H1 (cell line): ENCODE measurements around the gene ZNF385B. TPM values are rescaled to one million over a fixed set of nuclear protein-coding genes. Genes with fewer than 3 reads are reported as not detected.

Source experiments
- CTCF ChIA-PET: fragments of 300-600 bp; sonication (Branson Sonifier 250); formaldehyde crosslinking; loops from one replicate; lab custom pipeline; 2021; ENCODE audit not compliant: partially characterized antibody; lab: Charles Lee
- POLR2A ChIA-PET: fragments of 300-600 bp; sonication (Branson Sonifier 250); formaldehyde crosslinking; loops from one replicate; lab custom pipeline; 2021; ENCODE audit warnings: inconsistent platforms; ENCODE audit not compliant: partially characterized antibody; lab: Charles Lee
- DNase-seq, 2 experiments: peaks; one replicate each; pipeline versions ENCODE4 v3.0.0 to v3.0.0-alpha.2; 2010 to 2022; ENCODE audit warnings: low spot score in 2 of 2, low read depth in 1 of 2, mixed read lengths in 1 of 2
- FAIRE-seq: peaks from 2 replicates; lab custom pipeline; 2011; peaks lifted over from hg19 to GRCh38; lab: Jason Lieb, UNC
- H2AFZ ChIP-seq: 2 replicates; pipeline ENCODE4 v1.8.1; 2012; ENCODE audit warnings: low read length, inconsistent platforms
- H2AK5ac ChIP-seq: 2 replicates; pipeline ENCODE4 v1.6.1; 2013; ENCODE audit warnings: low read depth, low read length
- H2BK120ac ChIP-seq: replicated peaks from 2 replicates; pipeline ENCODE3; 2013; ENCODE audit warnings: low read depth, low read length, inconsistent platforms
- H2BK12ac ChIP-seq: 2 replicates; pipeline ENCODE4 v1.6.1; 2013; ENCODE audit warnings: low read depth, low read length
- H2BK15ac ChIP-seq: 2 replicates; pipeline ENCODE4 v1.6.1; 2013; ENCODE audit warnings: low read length
- H2BK20ac ChIP-seq: 2 replicates; pipeline ENCODE4 v1.6.1; 2013; ENCODE audit warnings: low read length
- H2BK5ac ChIP-seq: 2 replicates; pipeline ENCODE4 v1.6.1; 2013; ENCODE audit warnings: low read depth, low read length
- H3K14ac ChIP-seq: 2 replicates; pipeline ENCODE4 v1.6.1; 2013; ENCODE audit warnings: inconsistent platforms; ENCODE audit not compliant: insufficient read length
- H3K18ac ChIP-seq: 2 replicates; pipeline ENCODE4 v1.6.1; 2013; ENCODE audit warnings: low read length; ENCODE audit errors: extremely low read depth
- H3K23ac ChIP-seq: 2 replicates; pipeline ENCODE4 v1.6.1; 2013; ENCODE audit warnings: inconsistent platforms; ENCODE audit not compliant: insufficient read length
- H3K23me2 ChIP-seq: 2 replicates; pipeline ENCODE4 v1.6.1; 2013; ENCODE audit warnings: low read depth, low read length
- H3K27ac ChIP-seq: 2 replicates; pipeline ENCODE4 v1.6.1; 2011; ENCODE audit warnings: low read depth, low read length, inconsistent platforms
- H3K27me3 ChIP-seq, 4 experiments: replicated peaks in 1 of 4; 1 replicate in 1 of 4; 2 replicates in 3 of 4; pipeline versions ENCODE4 v1.6.1 to v1.8.1; 2011 to 2013; ENCODE audit warnings: low read length in 3 of 4, mild to moderate bottlenecking in 3 of 4, inconsistent platforms in 2 of 4, mixed read lengths in 2 of 4, moderate library complexity in 1 of 4; ENCODE audit not compliant: control insufficient read depth in 3 of 4, insufficient read depth in 3 of 4; ENCODE audit errors: extremely low read depth in 1 of 4
- H3K36me3 ChIP-seq, 4 experiments: 2 replicates each; pipeline versions ENCODE4 v1.6.1 to v1.8.1; 2011 to 2013; ENCODE audit warnings: mild to moderate bottlenecking in 4 of 4, low read length in 3 of 4, moderate library complexity in 2 of 4, control low read depth in 1 of 4, inconsistent platforms in 1 of 4; ENCODE audit not compliant: insufficient read depth in 4 of 4, control insufficient read depth in 2 of 4
- H3K4ac ChIP-seq: replicated peaks from 2 replicates; pipeline ENCODE3; 2013; ENCODE audit warnings: low read length, low read depth, mixed read lengths, inconsistent platforms; ENCODE audit not compliant: insufficient read length
- H3K4me1 ChIP-seq, 4 experiments: replicated peaks in 1 of 4; 1 replicate in 1 of 4; 2 replicates in 3 of 4; pipeline versions ENCODE4 v1.6.1 to v1.8.1; 2011 to 2013; ENCODE audit warnings: low read length in 3 of 4, inconsistent platforms in 2 of 4, mixed read lengths in 1 of 4; ENCODE audit not compliant: insufficient read depth in 4 of 4, control insufficient read depth in 3 of 4
- H3K4me2 ChIP-seq, 2 experiments: 2 replicates each; pipeline versions ENCODE4 v1.6.1 to v1.8.1; 2011 to 2013; ENCODE audit warnings: low read depth in 2 of 2, low read length in 2 of 2, control low read depth in 1 of 2, inconsistent platforms in 1 of 2, mild to moderate bottlenecking in 1 of 2; ENCODE audit not compliant: insufficient read depth in 1 of 2
- H3K4me3 ChIP-seq, 4 experiments: fragments of 200-600, 300-600 bp in 1 of 4; sonication (generic), shearing (Covaris generic), sonication (Bioruptor Twin) in 1 of 4; 2 replicates each; pipeline versions ENCODE4 v1.5.1 to v1.8.1; 2011 to 2016; ENCODE audit warnings: low read length in 4 of 4, low read depth in 3 of 4, control low read depth in 2 of 4, inconsistent platforms in 2 of 4, mild to moderate bottlenecking in 2 of 4, mixed read lengths in 1 of 4, moderate library complexity in 1 of 4; ENCODE audit not compliant: insufficient read depth in 2 of 4; ENCODE audit errors: extremely low read depth in 1 of 4
- H3K56ac ChIP-seq: replicated peaks from 2 replicates; pipeline ENCODE3; 2013; ENCODE audit warnings: low read depth, mild to moderate bottlenecking, mixed read lengths, low read length, inconsistent platforms; ENCODE audit not compliant: insufficient read length
- H3K79me1 ChIP-seq: 2 replicates; pipeline ENCODE4 v1.6.1; 2013; ENCODE audit warnings: low read depth, low read length, control low read depth
- H3K79me2 ChIP-seq, 2 experiments: 2 replicates each; pipeline versions ENCODE4 v1.6.1 to v1.8.1; 2012 to 2013; ENCODE audit warnings: low read length in 2 of 2, mild to moderate bottlenecking in 2 of 2, inconsistent platforms in 1 of 2; ENCODE audit not compliant: insufficient read depth in 2 of 2, control insufficient read depth in 1 of 2
- H3K9ac ChIP-seq, 4 experiments: replicated peaks in 1 of 4; 1 replicate in 1 of 4; 2 replicates in 3 of 4; pipeline versions ENCODE4 v1.6.1 to v1.8.1; 2011 to 2013; ENCODE audit warnings: low read depth in 3 of 4, low read length in 3 of 4, control low read depth in 2 of 4, mild to moderate bottlenecking in 2 of 4, moderate library complexity in 2 of 4, inconsistent platforms in 1 of 4; ENCODE audit errors: extremely low read depth in 1 of 4
- H3K9me3 ChIP-seq, 2 experiments: 2 replicates each; pipeline versions ENCODE4 v1.6.1 to v1.8.1; 2012 to 2013; ENCODE audit warnings: mild to moderate bottlenecking in 2 of 2, moderate library complexity in 2 of 2, control low read depth in 1 of 2, inconsistent platforms in 1 of 2, low read depth in 1 of 2, low read length in 1 of 2, mixed read lengths in 1 of 2; ENCODE audit not compliant: insufficient read depth in 2 of 2
- H4K20me1 ChIP-seq, 2 experiments: replicated peaks in 1 of 2; 2 replicates each; pipeline versions ENCODE3 to v1.8.1; 2011 to 2013; ENCODE audit warnings: inconsistent platforms in 2 of 2, low read length in 2 of 2, mild to moderate bottlenecking in 1 of 2; ENCODE audit not compliant: insufficient read depth in 2 of 2, control insufficient read depth in 1 of 2
- H4K5ac ChIP-seq: 2 replicates; pipeline ENCODE4 v1.6.1; 2013; ENCODE audit warnings: low read length, low read depth, mixed read lengths, inconsistent platforms; ENCODE audit not compliant: insufficient read length
- H4K8ac ChIP-seq: 2 replicates; pipeline ENCODE4 v1.8.0; 2013; ENCODE audit warnings: mild to moderate bottlenecking, moderate library complexity, low read length, inconsistent platforms; ENCODE audit not compliant: insufficient read depth; ENCODE audit errors: extremely low read depth
- H4K91ac ChIP-seq: replicated peaks from 2 replicates; pipeline ENCODE3; 2013; ENCODE audit warnings: low read length, mixed read lengths, inconsistent platforms; ENCODE audit not compliant: insufficient read length
- HDAC2 ChIP-seq, 2 experiments: fragments of 300-600 bp in 1 of 2; sonication (generic) in 1 of 2; IDR thresholded peaks; 2 replicates each; pipeline ENCODE4 v1.6.1; 2011 to 2012; ENCODE audit warnings: low read depth in 2 of 2, low read length in 2 of 2, mild to moderate bottlenecking in 2 of 2, moderate library complexity in 2 of 2, borderline replicate concordance in 1 of 2, inconsistent platforms in 1 of 2
- WGBS, 2 experiments: shearing (Covaris generic) in 1 of 2; methylation state at CpG; one replicate each; pipeline versions ENCODE4 v1.1.6 to v1.1.7; 2013 to 2015; ENCODE audit warnings: low lambda C conversion rate in 2 of 2, mixed read lengths in 2 of 2, inconsistent platforms in 1 of 2, low coverage in 1 of 2, missing lambda C conversion rate in 1 of 2; ENCODE audit not compliant: insufficient replicate concordance in 2 of 2, insufficient coverage in 1 of 2, insufficient read length in 1 of 2; ENCODE audit errors: extremely low coverage in 1 of 2, missing lambda C conversion rate in 1 of 2; 5-methylcytosine and 5-hydroxymethylcytosine counted together
- polyA plus RNA-seq, 7 experiments: library from polyadenylated mRNA; depleted of rRNA in 3 of 7; stranded (reverse) in 5 of 7; unstranded in 2 of 7; fragments of >200 nt in 5 of 7; fragments of 200-250 nt in 2 of 7; gene quantifications; 1 replicate in 5 of 7; 2 replicates in 1 of 7; 4 replicates in 1 of 7; pipeline versions ENCODE4 v1.2.1 to v1.2.3, GENCODE V29; 2011 to 2013; ENCODE audit warnings: missing spikeins in 2 of 7, mixed read lengths in 2 of 7
- total RNA-seq: library from RNA; stranded (reverse); fragmentation: NEBNext Ultra II Directional; extraction: Animal tissue kit (Norgen Biotek cat#: 25700); gene quantifications from 2 replicates; pipeline ENCODE4 v1.2.1, GENCODE V29; 2021

The ZNF385B gene
- total and polyA plus RNA-seq, 2 of the 8 experiments (the other 6 are each of a cell fraction or from before 2014, with no cell fraction given) = 1.1 to 3.7 TPM

- DNase-seq (no peak), FAIRE-seq (no peak)
- ChIA-PET CTCF (interaction anchor here (1.0 kb wide), 1 partner anchor 118 kb away, joined by 3 read pairs; no protein-coding TSS in a partner anchor), POLR2A (no interaction called here)
- Histone ChIP-seq H4K8ac (no peak overlapping the region), H3K14ac (no peak overlapping the region), H3K4ac (no peak overlapping the region), H3K23me2 (no peaks in the 10 kb centered on the region), H3K36me3 (no peaks in the 10 kb centered on the region), H3K9me3 (no peaks in the 10 kb centered on the region), H4K5ac (no peak overlapping the region), H2BK12ac (no peak overlapping the region), H4K20me1 (no peaks in the 10 kb centered on the region), H2BK20ac (no peak overlapping the region), H4K91ac (no peak overlapping the region), H2AFZ (no peak overlapping the region), H3K4me2 (no peak overlapping the region), H3K79me2 (no peaks in the 10 kb centered on the region), H3K4me3 (no peak overlapping the region), H2BK120ac (no peak overlapping the region), H3K4me1 (peaks cover 0 to 3% (median 1%) of the 10 kb centered on the region in 4 experiments; a peak in 2 of 7 replicates), H3K18ac (no peak overlapping the region; the same call in 1 of the 2 replicates), H3K27ac (no peak overlapping the region), H3K23ac (no peak overlapping the region), H3K9ac (no peak overlapping the region), H3K79me1 (no peaks in the 10 kb centered on the region), H3K56ac (no peak overlapping the region), H2AK5ac (no peak overlapping the region), H3K27me3 (no peaks in the 10 kb centered on the region), H2BK15ac (no peak overlapping the region)
- 89% methylated on average over 4 of the region's 4 CpGs; no CpG with 5 or more reads in 1 of the 2 experiments for WGBS, 2 experiments
- no peak for TF ChIP-seq HDAC2 (IDR thresholded peaks at IDR 0.05; ENCODE audit: borderline replicate concordance in 1 of 2, low read depth in 2 of 2, low read length in 2 of 2)
- TF ChIP-seq, all 59 proteins: peak for 0
- no peak overlapping the region for H2BK5ac ChIP-seq
Measured at GRCh38 chr2:179559108-179559806, 302.2 kb downstream of the ZNF385B start.
